NCI-H526 treated with DMSO at 0.1 percent for 48 hours (cell line): Measurements from ENCODE around the gene SLC20A1.

Experiments
- DNase-seq: peaks from one replicate; lab custom pipeline; 2025; lab: John Stamatoyannopoulos, UW

Gene SLC20A1

DNA sequence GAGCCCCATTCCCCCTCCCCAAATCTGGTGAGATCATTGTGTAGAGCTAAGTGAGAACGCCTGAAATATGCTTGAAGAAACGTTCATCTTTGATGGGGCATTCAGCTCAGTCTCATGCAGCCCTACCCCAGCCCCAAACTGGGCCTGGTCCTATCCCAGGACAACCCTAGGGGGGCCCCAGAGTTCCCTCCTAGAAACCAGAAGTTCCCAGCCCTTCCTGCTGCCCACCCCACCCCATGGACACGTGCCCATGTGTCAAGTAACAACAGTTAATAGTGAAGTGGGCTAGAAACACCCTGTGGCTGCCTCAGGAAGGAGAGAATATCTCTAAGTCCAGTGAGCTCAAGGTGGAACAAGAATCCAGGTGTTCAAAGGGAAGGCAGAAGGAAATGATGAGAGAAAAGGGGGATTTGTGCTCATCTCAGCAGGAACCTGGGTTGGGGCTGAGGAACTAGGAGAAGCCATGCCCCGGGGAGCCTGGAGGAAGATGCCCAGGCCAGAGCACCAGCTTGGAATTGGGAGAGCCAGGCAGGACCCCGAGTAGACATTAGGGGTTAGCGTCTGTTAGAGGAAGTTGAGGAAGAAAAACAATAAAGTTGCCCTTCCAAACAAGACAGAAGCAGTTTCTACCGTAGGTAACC, 20.1 kb upstream of the SLC20A1 start:
- no peak for DNase-seq

DNA sequence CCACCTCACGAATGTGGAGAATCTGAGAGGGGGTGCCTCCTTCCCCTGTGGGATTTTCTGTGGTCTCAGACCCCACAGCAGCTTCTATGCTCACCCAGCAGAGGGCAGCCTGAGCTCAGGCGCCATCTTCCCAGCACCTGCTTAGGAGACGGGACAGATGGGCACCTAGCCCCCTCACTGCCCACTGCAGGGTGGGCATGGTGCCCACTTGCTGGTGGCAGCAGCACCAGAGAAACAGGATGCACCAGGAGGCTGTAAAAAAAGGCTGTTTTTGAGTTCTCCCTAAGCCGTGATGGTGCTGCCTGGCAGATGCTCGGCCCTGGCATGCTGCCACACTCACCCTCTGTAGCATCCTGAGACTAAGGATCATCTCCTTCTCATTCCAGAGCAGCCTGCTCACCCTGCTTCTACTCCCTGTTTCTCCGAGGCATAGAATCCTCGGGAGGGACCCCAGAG, 19.1 kb upstream of the SLC20A1 start:
- DNase-seq: no peak

DNA sequence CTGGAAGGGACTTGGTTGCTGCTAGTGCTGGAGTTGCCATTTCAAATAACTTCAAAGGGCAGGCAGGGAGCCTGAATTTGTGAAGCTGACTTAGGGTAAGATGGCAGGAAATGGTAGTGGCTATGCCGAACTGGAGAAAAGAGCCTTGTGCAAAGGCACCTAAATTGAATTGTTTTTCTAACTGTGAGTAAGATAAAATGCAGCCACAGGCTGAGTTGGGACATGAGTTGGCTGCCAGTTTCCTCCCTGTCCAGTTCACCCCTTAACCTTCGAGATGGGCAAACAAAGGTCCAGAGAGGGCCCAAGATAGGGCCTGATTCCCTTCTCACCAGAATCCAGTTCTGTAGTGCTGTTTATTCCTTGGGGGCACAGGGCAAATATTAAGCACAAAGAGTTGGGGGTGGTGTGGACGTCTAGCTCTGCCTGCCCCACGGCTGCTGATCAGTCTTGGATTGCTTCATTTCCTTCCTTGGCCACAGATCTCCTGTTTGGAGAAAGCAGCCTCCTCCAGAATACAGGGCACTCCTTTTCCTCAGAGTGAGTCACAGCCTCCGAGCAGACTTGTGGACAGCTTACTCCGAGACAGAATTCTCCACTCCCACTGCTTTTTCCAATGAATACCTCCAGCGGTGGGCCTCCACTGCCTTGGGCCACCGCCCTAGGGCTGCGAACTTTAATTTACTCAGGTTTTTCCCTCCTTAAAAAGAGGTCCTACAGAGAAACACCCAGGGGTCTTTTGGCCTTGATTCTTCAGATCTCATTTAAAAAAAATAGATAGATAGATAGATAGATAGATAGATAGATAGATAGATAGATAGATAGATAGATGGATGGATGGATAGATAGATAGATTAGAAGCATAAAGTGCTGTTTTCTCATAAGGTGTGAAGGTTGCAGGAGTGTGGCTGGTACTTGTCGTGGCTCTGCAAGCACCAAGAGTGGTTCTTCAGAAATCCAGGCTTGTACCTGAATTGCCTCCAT, 18.4 kb upstream of the SLC20A1 start:
- no peak for DNase-seq

DNA sequence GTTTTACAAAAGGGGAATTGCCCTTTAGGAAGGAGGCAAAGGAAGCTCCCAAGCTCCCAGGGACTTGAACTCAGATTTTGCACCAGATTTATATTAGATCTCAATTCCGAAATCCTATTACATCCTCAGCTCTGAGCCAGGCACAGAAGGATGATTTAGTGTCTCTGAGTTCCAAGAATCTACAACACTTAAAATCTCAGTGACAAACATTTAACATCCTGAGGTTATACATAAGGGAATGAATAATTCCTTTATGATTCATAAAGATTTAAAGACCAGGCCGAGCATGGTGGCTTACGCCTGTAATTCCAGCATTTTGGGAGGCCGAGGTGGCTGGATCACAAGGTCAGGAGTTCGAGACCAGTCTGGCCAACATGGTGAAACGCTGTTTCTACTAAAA, 16.5 kb upstream of the SLC20A1 start:
- DNase-seq: no peak

DNA sequence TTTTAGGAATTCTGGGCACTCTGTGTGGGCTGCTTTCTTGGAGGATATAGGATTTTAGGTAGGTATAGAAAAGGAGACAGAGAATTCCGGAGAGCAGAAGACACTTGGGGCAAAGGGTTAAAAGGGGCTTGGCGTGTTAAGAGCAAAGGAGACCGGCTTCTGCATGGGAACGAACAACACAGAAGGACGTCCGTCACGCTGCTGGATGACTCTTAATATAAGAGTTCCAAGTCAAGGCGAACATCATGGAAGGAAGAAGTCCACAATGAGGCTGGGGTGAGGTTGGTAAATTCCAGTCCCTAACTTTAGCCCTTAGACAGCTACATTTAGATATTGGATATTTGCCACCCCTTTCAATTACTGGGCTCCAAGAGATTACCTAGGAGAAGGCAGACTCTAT, 15.9 kb upstream of the SLC20A1 start:
- DNase-seq: no peak

DNA sequence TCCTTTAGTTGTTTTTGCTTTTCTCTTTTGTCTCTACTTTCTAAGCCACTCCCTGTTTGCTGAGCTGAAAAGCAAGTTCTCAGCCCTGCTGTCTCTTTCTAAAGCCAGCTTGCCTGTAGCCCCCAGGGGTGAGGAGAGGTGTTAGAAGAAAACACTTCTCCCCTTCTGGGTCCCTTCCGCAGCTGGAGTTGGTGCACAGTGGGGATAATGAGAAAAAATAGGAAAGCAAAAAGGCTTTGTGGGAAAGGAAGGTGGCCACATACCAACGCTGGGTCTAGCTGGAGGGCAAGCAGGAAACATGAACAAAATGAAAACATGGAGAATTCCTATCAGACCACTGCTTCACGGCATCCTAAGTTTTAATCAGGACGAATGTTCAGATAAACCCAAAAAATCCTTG, 15.5 kb upstream of the SLC20A1 start:
- DNase-seq: no peak

DNA sequence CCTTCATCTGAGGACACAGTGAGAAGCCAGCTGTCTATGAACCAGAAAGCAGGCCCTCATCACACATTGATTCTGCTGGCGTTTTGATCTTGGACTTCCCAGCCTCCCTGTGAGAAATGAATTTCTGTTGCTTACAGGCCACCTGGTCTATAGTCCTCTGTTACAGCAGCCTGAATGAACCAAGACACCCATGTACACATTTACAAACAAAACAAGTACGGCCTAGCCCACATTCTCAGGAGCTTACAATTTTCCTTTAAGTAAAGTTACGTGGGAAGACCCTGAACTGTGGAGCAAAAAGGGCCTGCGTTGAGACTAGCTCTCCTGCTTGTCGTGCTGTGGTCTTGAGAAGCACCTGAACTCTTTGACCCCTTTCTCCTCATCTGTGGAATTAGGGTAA, 12.0 kb upstream of the SLC20A1 start:
- DNase-seq: no peak

DNA sequence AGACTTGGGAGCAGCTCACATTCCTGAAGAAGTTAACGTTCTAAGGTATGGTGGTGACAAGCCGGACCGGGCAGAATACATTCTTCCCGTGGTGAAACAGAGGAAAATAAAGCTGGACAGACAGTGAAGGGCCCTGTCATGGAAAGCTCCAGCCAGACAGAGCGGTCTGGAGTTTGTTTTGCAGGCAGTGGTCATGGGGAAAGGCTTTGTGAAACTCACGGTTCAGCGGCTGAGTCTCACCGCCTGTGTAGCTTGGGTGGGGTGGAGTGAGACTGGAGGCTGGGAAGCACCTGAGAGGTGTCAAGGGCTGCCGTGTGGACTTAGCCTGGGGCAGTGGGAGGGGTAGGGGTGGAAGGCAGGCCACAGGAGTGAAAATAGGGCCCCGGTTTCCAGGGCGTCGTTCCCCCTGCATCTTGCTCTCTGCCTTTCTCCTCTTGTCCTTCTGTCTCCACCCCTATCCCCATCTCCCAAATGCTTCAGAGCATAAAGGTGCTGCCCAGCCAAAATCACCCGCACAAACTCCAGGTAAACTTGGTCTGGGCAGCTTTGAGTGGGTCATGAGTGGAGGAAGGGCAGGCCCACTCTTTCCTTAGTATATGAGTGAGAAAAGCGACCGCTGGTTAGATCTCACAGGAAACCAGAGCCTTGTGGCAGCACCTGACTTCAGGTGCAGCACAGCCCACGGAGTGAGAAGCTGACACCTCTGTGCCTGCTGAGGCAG, 11.4 kb upstream of the SLC20A1 start:
- DNase-seq: no peak

DNA sequence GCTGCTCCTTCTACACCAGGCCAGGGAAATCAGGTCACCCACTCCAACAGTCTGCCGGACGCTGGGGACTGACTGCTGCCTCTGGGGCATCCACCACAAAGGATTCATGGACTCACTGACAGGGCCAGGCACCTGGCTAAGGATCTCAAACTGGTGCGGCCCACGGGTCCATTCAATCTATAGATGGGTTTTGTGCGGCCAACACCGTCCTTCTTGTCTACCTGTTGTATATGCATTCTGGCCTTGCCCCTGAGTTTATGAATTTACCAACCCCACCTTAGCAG, 10.9 kb upstream of the SLC20A1 start:
- no peak for DNase-seq

DNA sequence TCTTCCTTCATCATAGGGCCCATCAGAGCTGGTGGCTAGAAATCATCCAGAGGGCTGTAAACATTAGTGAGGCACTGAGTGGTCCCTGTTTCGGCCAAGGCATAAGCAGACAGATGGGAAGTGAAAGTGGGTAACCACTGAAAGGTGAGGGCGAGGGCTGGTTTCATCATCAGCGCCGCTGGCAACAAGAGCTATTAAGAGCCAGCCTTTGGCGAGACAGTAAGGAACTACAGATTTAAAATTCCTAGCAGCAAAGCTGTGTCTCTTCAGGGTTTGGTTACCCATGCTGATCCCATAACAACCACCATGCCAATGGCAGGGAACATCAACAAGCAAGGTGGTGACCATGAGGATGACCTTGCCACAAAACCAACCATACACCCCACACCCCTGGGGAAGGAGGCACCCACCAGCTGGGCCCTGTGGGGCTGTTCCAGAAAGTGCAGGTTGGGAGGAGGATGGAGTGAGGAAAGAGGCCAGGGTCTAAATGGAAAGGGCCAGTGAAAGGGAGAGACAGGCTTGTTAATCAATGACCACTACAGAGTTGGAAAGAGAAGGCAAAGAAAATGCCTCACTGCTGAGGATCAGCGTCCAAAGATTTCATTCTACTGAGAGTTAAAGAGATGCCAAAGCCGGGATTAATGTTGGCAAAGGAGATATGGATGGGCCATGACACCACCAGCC, 9.0 kb upstream of the SLC20A1 start:
- DNase-seq: no peak

DNA sequence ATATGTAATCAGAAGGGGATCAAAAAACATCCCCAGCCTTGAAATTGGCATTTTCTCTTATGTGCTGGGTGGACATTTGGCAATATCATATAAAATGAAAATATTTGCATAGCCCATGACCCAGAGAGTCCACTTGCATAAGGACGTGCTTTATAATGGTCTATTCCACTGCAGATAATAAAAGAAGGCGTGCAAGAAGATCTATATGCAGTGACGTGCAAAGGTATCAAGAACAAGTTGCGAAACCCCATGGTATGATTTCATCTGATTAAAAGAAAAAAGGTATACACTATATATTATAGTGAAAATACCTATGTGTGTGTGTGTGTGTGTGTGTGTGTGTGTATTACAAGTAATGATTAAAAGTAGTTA, 8.5 kb upstream of the SLC20A1 start:
- no peak for DNase-seq

DNA sequence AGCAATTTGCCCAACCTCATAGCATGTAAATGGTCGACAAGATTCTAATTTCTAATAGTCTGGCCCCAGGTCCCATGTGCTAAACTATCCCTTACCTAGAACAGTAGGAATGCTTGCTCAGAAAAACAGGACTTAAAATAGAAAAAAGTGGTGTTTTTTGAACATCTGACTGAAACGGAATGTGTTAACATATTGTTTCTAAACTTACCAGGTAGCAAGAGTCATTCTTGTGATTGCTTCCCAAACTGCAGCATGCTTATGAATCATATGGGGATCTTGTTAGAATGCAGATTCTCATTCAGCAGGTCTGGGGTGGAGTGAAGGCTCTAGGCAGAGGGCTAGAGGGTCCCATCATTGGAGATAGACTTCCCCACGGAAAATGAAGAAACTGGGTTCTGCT, 5.8 kb upstream of the SLC20A1 start:
- no peak for DNase-seq

DNA sequence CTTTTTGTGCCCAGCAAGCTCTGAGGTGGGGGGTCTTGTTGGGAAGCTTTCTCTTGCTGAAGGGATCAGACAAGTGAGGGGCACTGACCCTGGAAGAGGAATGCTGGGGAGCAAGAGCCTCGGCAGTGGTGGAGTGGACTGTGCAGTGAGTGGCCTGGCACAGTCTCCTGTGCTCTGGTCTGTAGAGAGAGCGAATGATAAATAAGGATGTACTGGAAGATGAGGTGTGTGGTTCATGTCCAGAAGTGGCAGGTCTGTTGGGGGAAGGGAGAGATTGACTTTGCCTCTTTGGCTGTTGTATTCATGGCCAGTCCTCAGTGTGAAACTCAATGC, 5.3 kb upstream of the SLC20A1 start:
- no peak for DNase-seq

DNA sequence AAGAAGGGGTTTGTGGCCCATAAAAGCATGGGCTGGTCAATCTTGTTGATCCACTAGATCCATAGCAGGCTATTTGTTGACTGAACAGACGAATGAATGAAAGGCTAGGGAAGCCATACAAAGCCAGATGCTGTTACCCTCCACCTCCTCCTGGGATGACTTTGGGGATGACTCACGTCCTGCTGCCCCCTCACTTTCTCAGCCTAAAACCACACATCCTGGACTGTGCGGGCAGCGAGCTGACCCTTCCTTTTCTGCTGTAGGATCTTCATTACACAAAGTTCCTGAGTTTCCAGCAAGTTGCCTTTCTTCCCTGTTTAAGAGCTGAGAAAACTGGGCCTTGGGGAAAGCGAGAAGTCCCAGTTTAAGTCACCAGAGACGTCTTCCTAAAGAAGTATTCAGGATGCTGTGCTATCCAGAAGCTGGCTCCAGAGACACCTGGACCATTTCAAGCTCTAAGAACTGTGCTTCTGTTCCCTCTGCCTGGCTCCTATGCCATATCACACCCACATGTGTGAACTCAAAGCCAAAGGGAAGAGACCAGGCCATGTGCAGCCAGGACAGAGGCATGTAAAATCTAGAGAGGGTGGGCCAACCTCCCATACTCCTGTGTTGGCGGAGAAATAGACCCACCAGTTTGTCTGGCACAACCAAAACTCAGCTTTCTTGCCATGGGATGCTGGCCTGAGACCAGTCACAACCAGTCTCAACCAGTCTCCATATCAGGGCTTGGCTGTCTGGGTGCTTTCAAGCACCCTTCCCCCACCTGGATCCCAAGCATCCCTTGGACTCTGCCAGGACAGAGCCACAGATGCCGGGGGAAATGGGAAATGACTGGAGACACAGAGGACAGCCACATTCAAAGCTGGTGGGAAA, 4.7 kb upstream of the SLC20A1 start:
- no peak for DNase-seq

DNA sequence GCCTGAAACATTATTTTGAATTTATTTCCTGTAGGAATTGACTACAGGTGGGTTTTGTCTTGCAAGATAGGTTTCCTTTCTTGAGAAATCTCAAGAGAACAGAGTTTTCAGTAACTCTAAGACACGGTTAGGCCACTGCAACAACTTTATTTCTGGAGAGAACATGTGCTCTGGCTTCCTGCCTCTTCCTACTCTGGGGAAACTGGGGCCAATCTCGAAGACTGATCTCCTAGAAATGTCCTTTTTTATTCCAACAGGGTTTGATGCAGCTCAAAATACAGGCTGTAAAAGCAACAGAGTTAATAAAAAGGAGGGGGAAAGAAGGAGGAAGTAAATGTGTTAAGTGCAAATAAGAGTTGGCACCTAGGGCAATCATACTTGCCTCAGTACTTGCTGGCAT, 4.0 kb upstream of the SLC20A1 start:
- DNase-seq: no peak

DNA sequence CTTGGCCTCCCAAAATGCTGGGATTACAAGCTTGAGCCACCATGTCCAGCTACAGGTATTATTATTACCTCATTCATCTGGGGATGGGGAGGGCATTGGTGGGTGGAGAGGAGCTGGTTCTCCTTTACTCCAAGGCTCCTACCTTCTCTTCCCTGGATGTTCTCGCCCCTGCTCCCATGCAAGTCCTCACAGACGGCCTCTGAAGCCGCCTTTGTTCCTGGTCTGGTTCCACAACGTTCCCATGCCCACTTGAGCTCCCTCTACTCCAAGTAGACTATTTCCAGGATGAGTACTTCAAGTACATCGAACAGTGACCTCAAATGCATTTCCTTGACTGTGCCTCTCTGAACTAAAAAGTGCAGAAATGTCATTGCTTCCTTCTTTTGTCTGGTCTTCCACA, 3.2 kb upstream of the SLC20A1 start:
- no peak for DNase-seq

DNA sequence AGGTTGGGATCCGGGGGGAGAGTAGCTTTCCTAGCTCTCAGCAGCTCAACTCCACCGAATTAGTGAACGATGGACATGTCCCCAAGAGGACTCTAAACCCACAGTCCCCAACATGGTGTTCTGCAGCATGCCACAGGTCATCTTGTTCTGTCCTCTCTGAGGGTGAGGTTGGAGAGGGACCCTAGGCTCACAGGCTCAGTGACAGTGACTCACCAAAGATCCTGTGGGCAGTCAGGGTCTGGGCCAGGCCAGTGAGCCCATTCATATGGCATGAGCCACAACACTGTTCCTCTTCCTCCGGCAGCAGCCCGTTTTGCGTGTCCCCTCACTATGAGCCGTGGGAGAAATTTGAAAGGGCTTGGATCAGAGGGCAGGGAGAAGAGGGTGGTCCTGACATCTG, 2.8 kb upstream of the SLC20A1 start:
- DNase-seq: no peak

DNA sequence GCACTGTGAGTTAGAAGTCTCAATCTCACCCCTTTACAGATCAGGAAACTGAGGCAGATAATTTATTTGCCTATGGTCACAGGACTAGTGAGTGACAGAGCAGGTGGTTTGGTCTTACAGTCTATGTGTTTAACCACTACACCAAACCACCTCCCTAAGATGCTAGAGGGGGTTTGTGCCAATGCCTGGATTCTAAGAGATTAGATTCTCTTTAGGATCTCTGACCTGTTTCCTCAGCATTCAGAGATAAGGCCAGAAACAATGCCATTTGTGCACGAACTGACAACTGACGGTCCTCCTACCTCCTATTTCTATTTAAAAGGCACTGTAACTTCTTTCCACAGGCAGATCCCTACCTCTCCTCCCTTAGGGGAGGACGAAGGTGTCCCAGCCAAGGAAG, 2.3 kb upstream of the SLC20A1 start:
- no peak for DNase-seq

DNA sequence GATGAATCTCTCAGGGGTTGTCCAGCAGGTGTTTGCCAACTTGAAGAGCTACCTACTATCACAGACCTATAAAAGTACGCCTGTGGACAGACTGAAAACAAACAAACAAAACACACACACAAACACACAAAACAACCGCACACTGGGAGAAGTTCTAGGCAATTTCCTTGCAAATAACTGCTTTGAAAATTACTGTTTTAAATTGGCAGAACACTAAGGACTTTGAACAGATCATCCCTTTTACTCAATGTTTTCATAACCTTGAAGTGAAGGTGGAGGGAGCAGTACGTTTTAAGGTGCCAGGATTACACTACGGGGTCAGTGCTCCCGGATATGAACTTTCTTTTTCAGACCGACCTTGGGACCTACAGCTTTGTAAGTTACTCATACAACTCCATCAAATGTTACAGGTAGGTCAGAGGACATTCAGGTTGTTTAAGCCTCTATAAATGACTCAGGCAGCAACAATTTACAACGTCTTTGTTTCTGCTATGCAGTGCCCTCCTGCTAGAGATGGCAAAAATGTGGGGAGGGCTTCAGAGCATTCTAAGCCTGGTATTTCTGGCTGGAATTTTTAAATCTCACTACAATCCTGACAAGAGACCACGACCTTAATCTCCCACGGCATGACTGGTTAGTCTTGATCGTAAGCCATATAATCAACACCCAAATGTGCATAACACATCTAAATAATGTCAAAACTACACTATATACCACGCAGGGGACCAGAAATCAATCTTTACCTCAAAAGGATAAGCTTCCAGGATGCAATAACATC, 1.4 kb upstream of the SLC20A1 start:
- no peak for DNase-seq

DNA sequence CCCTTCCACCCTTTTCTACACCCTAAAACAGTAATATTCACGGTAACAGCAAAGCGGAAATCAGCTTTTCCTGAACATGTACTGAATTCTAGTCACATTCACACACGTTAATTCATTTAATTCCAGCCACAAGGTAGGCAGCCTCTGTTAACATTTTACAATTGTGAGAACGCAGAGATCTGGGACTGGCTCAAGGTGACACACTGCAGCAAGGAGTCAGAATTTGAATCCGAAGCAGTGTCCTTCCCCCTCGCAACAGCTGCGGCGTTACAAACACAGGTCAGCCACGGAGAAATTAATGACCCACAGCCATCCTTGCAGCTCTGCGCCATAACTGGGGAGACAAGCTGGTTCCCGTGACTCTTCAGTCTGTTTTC, 818 bp upstream of the SLC20A1 start:
- DNase-seq: no peak
